Stimulated activated CD8-positive, alpha-beta memory T cell treated with anti-CD3 and anti-CD28 coated beads, Interleukin-12 subunit alpha, Interleukin-12 subunit beta, amount 100 ng/mL, for 4 hours (primary cell): ENCODE results near the gene RASSF5.

ENCODE experiments used
- DNase-seq: peaks from one replicate; pipeline ENCODE4 v3.0.0-alpha.2; 2020; ENCODE audit warnings: low read depth

RASSF5 gene

DNA sequence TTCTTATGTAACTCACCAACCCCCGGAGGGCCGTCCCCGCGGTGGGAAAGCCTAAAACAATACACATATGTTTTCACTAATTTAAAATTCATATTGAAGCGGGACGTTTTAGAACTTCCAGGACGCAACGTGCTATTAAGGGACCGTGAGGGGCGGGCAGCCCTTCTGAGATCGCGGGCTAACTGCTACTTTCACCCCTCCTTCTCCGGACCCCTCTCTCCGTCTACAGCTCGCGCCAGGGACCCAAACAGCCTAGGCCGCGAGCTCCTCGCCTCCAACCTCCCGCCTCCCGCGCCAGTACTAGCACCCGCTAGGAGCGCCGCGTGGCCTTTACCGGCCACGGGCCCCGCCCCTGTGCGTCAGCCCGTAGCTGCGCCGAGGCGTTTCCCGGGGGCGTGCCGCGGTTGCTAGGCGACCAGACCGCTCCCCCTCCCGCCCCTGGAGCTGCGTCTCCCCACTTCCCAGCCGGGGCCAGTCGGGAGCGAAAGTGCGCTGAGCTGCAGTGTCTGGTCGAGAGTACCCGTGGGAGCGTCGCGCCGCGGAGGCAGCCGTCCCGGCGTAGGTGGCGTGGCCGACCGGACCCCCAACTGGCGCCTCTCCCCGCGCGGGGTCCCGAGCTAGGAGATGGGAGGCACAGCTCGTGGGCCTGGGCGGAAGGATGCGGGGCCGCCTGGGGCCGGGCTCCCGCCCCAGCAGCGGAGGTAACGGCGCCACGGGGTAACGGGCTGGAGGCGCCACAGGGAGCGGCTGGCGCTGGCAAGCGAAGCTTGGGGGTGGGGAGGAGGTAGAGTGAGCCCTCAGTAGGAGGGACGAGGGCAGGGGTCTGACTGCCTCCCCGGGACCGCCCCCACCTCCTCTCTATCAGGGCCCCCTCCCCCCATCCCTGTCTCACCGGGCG is 128.0 kb downstream of the RASSF5 start, which contains the start of gene DYRK3:
Gene DYRK3, plus strand, starts transcription at position 457 of the 898 bp plus-strand sequence. Its CDS starts 168 bp downstream, at position 625.
- DNase-seq: peak; percentile 87

DNA sequence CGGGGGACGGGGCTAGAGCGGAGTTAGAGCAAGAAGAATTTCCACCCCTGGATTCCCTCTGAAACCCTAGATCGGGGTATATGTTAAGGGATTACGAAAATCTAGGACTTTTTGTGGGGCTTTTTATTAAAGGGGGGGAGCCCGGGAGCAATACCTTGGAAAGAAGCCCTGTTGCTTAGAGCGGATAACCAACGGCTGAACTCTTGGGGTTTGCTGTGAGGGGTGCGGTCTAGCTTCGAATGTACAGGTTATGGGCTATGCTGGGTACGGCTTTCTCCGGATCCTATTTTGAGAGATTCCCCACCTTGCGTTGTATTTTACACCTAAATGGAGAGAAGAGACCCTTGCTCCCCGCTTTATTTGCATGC is 128.6 kb downstream of the RASSF5 start:
- DNase-seq: no peak

DNA sequence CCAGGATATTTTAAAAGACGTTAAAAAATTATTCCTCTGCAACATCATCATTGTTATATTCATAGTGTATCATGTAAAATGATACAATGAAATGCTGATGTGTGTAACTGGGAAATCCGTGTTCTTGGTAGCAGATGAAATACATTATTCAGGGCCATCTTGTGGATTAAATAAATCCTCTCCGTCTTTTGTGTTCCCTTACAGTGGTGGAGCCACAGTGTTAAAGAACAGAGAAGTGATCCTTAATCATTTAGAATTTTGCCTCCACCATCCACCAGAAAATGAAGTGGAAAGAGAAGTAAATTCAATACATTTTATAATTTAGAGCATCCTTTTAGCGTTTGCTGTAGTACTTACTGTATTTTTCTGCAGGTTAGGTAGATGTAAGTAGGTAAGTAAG is 129.3 kb downstream of the RASSF5 start:
- DNase-seq: no peak

DNA sequence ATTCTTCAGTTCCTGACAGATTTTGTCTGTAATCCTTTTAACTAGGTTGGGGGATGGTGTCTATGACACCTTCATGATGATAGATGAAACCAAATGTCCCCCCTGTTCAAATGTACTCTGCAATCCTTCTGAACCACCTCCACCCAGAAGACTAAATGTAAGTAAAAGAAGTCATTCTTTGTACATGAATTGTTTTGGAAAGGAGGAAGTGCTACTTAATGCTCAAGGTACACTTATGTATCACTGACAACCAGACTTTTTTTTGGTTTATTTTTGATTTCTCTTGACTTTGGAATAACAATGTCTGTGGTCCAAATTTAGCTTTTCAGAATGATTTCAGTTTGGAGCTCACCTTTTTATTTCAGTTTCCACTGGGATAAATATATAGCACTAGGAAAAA is 130.3 kb downstream of the RASSF5 start:
- no peak for DNase-seq
